Measurements from ENCODE around the gene GRAPL.
"Not testable (repeated sequence)": the region's sequence is repeated elsewhere in the genome, so short reads cannot be mapped to it uniquely, and the experiment has no call there.

GRAPL gene

DNA sequence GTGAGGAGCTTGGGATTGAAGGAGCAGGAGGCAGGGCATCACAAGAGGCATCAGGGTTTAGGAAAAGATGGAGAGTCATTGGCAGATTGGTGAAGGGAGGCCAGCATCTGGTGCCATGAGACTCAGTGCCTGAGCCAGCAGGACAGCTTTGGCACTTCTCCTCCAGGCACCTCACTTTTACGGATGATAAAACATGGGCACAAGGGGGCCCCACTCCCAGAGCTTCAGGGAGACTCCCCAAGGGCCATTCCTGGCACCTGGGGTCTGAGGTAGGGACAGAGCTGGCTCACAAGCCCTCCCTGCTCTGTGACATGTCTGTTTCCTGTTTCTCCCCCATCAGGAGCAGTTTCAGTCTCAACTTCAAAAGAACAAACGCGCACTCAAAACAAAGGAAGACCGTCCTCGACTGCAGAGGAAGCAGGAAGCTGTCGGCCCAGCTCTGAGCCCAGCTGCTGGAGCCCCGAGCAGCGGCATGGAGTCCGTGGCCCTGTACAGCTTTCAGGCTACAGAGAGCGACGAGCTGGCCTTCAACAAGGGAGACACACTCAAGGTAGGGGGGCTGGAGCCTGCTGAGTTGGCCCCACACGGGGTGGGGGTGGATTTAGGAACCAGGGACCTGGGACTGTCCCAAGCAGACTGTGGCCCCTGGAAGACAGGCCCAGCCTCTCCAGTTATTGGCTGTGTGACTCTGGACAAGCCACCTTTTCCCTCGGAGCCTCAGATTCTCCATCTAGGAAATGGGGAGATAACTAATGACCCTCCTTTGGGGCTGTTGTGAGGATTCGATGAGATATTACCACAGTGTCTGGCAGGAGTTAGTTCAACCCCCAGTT, at the start of gene GRAPL:
Gene GRAPL, plus strand, starts transcription at position 442 of the 833 bp plus-strand sequence. Its CDS starts 31 bp downstream, at position 473.
- DNase-seq (ENCODE audit: low read depth) = not testable (repeated sequence)

DNA sequence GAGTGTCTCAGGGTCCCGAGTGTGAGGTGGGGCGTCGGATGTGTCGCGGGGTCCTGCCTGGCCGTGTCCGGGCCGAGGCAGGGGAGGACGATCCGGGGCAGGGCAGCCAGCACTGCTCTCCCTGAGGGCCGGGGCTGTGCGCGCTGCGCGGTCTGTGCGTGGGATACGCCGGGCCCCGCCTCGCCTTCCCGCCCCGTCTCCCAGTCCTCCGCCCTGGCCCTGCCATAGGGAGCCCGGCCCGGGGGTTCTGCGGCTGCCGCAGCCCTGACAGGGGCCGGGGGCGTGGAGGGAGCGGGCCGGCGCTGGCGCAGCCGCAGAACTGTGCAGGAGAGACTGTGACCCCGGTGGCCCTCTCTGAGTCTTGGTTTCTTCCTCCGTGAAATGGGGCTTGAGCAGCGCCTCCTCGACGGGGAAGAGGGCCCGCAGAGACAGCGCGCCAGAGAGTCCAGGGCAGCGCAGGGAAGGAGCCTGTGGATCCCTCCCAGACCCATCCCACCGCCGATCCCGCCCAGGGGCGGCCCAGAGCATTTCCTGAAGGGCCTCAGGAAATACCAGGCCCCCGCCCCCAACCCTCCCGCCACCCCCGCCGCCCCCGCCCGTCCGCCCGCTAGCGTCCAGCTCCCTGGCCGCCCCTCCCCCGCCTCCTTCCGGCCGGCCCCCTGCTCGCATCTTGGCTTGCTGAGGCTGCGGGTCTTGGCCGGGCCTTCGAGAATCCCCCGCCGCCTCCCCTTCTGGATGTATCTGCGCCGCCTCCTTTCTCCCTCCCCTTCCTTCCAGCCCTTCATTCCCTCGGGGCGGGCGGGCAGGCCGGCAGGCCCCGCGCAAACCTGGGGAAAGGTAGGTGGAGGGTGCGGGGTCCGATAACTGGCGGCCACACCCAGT, 38.3 kb upstream of the GRAPL start:
- not testable (repeated sequence) for DNase-seq (ENCODE audit: low read depth)

DNA sequence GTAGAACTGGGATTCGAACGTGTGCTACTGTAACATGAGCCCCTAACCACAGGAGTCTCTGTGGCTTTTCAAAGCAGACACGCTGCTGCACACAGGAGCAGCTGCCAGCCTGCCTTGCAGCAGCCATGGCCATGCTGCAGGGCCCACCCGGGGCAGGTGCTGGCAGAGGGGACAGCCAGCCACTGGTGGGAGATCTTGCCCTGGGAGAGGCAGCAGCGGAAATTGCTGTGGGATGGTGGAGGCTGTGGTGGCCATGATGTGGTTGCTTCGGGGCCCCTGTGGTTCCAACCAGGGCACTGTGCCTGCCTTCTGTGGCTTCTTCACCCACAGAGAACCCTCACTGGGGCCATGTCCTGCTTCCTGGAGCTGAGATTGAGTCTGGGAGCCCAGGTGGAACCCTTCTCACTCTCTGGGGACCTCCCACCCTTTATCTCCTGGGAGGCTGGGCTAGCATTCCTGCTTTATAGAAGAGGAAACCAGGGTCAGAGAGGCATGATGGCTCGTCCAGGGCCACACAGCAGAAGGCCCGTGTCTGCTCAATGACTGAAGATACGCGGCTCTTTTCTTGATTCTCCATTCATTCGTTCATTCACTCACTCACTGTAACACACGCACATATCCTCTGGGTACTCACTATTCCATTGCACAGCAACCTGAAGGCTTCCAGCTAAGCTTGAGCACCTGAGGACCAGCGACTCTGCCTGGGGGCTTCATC, 37.2 kb upstream of the GRAPL start:
- not testable (repeated sequence) for DNase-seq (ENCODE audit: low read depth)

DNA sequence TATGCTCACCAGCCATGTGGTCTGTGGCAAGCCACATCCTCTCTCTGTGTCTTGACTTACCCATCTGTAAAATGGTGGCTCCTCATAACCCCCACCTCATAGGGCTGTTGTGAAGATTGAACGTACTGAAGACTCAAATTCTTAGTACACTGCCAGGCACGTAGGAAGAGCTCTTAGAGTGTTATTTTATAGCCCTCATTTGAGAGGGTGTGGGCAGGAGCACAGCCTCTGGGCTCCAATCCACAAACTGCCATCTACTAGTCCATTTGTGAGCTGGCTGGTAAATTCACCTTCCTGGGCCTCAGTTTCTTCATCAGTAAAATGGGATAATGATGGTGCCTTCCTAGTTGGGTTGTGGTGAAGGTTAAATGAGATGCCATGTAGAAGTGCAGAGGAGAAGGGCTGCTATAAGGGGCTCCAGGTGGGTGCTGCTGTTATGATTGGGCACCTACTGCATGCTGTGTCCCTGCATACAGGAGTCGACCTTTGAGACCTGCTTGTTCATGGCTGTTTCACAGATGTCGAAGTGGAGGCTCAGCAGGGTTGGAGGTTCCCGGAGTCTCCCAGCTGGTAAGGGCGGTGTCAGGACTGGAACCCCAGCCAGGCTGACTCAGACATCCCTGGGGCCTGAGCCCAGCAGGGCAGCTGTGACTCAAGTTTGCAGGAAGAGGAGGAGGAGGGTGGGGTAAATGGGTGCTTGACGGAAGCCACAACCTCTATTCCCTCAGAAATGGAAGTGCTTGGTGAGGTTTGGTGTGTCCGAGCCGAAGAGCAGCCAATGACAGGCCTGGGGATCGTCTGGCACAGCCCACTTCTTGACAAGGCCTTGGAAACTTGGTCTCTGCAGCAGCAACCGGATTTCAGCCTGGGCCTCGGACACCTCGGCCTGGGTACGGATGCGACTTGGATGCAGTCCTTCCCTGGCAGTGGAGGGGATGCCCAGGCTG, 34.4 kb upstream of the GRAPL start:
- peak; percentile 13 for DNase-seq (ENCODE audit: low read depth)

DNA sequence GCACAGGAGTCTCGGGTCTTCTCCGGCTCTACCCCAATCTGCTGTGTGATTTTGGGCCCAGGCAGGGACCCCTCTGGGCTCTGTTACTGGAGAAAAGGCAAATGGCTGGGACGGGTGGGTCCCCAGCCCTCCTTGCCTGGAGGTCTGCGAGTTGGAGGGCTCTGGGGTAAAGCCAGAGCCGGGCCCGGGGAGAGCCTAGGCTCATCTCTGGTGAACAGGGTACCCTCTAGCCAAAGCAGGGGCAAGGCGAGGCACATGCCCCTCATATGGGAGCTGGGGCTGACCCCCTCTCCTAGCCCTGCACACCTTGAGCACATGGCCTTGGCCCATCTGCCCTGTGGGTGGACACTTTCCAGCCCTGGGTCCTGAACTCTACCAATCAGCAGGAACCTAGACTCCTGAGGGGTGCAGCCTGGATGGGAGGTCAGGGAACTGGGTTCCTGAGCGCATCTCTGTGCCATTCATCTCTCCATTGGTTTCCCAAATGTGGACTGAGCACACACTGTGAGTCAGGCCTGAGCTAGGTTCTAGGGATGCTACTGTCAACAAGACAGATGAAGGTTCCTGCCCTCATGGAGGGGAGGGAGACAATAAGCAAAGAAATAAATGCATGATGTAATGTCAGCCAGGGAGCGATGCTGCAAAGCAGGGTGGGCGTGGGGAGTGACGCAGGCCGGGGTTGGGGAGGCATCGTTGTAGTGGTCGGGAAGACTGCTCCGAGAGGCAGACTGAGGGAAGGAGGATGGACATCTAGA, 33.5 kb upstream of the GRAPL start:
- not testable (repeated sequence) for DNase-seq (ENCODE audit: low read depth)

DNA sequence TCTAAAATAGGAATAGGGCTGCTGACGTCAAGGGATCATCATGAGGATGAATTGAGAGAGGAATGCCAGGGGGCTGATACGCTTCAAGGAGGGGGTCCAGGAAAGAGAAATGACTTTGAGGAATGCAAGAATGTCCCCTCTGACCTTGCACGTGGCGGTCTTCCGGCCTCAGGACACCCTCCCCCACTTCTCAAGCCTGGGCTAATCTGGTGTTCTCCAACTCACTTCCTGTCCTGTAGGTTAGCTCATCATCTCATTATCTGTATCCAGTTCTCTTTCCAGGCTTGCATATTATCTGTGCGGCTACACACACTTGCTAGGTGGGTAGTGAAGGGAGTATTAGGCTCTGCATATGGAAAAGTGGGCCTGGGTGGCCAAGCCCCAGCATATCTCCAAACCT, 18.9 kb upstream of the GRAPL start:
- DNase-seq (ENCODE audit: low read depth) = peak; percentile 23

DNA sequence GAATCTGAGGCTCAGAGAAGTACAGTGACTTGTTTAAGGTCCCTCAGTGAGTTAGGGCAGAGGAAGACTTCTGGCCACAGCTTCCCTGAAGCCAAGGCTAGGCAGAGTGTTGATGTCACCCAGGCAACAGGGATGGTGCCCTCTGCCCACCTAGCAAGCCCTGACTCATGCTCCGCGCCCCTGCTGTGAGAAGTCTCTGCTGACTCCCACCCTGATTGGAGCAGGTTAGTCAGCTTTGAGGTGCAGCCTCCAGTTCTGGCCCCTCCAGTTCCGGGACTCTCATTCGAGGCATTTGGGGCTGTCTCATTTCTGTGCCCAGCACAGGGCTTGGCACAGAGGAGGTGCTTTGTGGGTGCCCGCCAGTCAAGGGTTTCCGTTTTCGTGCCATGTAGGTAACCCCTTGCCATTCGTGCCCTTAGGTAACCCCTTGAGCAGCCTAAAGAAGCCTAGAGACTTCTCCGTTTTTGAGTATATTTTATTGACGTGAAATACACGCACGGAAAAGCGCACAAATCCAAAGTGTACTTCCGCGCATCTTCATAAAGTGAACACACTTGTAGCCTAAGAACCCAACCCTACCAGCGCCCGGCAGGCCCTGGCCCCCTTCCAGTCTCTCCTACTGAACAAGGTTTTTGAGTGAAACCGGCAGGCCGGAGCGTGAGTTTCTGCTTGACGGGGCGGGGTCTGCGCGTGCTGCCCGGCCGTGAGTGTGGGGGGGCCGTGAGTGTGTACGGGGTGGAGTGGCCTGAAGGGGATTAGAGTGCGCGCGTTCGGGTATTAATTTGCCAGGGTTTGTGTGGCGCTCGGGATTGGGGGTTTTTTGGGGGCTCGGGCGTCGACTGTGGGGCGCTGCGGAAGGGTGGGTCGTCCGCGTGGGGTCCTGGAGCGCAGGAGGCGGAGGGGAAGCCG, 16.9 kb upstream of the GRAPL start:
- not testable (repeated sequence) for DNase-seq (ENCODE audit: low read depth)

DNA sequence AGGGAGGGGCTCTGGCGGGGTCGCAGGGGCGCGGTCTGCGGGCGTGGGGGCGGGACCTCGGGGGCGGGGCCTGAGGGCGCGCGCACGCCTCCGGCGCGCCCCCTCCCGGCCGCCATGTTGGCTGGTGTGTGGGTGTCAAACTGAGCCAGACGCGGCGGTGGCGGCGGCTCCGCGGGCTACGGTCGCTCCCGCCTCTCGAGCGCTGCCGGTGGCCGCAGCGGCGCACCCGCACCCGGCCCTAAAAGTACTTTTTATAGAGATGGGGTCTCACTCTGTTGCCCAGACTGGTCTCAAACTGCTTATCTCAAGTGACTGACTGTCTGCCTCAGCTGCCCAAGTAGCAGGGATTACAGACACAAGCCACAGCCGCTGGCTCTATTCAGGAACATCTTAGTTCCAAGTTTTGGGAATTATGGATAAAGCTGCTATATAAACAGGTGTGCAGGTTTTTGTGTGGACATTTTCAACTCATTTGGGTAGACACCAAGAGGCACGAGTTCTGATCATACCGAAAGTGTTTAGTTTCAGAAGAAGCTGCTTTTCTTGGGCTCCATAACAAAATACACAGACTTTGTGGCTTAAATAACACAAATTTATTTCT, 16.2 kb upstream of the GRAPL start:
- DNase-seq (ENCODE audit: low read depth) = peak; percentile 20

DNA sequence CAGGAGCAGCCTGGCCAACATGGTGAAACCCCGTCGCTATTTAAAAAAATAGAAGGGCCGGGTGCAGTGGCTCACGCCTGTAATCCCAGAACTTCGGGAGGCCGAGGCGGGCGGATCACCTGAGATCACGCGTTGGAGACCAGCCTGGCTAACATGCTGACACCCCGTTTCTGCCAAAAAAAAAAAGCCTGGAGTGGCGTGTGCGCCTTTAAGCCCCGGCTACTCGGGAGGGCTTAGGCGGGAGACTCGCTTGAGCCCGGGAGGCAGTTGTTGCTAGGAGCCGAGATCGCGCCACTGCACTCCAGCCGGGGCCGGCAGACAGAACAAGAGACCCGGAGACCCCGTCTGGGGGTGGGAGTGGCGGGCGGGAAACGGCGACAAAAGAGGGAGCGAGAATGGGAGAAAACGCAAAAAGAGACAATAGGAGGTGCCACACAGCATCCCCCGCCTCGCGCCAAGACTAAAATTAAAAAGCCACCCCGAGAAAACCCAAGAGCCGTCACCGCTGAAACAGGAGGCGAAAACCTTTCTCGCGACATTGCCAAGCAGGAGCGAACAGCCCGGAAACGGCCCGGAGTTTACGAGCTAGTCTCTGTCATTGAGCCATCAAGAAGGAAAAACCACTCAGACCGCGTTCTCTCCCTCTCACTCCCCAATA, 15.5 kb upstream of the GRAPL start:
- DNase-seq (ENCODE audit: low read depth) = peak; percentile 58

DNA sequence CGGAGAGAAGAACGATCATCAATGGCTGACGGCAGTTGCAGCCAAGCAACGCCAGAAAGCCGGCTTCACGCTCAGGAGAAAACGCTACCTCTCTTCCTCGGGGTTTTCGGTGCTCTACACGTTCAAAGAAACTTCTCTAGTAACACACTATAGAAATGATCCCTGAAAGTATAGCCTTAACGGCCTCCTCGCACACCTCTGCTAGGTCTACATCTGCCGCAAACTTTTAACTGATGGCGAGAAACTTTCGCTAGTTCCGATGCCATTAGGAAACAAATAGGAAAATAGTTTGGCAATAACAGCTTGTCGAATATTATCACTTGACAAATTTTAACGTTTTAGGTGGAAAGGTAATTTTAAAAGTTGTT, 14.9 kb upstream of the GRAPL start:
- DNase-seq (ENCODE audit: low read depth) = peak; percentile 2

DNA sequence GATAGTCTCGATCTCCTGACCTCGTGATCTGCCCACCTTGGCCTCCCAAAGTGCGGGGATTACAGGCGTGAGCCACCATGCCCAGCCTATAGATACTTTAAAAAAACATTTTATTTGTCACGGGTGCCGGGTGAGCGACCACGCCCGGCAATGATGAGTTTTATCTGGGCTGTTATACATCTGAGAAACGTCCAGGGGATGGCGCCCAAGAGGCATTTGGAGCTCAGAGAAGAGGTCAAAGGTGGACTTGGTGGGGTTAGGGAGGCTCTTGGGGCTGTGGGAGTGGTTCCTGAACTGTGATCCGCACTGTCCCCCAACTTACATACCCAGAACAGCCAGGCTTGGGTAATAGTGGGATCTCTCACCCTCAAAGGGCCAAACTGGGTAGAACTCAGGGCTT, 8.7 kb upstream of the GRAPL start:
- DNase-seq (ENCODE audit: low read depth) = not testable (repeated sequence)

DNA sequence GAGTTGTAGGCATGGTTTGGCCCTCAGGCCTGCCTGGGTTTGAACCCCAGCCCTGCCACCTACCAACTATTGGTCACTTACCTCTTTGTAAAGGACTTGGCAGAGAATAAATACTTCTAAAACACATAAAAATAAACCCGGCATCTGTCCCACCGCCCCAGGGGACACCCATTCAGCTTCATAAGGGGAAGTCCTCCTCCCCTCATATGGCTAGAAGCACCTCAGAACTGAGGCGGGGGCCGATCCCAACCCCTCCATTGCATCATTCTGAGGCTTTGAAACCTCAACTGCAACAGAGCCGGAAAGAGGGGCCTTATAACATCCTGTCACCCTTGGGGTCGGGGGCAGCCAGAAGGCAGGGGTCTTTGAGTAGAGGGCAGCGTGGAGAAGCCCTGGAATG, 2.1 kb upstream of the GRAPL start:
- DNase-seq (ENCODE audit: low read depth) = not testable (repeated sequence)

DNA sequence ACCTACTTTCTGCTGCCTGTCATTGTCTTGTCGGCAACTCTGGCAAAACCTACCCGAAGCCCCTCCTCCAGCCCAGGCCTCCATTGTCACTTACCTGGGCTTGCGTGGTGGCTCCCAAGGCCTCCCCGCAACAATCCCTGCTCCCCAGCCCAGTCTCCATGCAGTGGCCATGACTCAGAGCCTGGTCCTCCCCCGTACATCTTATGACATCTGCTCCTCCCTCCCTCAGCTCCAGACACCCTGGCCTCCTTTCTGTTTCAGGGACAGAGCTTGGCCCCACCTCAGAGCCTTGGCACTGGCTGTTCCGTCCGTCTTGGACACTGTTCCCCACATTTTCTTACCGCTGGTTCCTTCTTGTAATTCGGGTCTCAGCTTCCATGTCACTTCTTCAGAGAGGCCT, 2.1 kb downstream of the GRAPL start:
- not testable (repeated sequence) for DNase-seq (ENCODE audit: low read depth)

DNA sequence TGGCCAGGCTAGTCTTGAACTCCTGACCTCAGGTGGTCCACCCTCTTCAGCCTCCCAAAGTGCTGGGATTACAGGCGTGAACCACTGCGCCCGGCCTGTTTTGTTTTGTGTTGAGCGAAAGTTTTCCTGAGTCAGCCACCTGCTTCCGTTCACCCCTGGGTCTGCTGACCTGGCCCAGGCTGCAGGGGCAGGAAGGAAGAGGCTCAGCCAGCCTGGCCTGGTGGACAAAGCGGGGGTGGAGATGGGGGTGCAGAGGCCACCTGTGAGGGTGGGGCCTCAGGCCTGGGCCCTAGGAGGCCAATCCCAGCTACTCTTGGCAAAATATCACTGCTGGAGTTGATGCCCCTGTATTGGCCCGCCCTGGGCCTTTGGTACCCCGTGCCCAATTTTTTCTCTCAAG, 3.7 kb downstream of the GRAPL start:
- DNase-seq (ENCODE audit: low read depth) = not testable (repeated sequence)

DNA sequence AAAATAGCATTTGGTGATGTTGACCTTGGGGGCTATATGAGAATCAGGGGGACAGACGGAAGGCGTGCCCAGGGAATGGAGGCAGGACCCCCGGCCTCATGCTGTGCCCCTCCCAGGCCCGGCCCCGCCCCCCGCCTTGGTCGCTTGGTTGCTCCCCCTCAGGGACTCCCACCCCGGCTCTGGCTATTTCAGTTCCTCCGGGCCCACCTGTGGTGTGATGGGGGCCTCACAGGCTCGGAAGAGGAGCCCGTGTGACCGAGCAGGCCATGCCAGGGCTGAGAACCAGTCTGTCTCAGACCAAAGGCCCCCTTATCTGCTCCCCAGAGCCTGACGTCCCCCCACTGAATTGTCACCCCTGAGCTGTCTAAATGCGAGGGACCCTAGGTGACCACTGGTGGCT, 4.4 kb downstream of the GRAPL start:
- DNase-seq (ENCODE audit: low read depth) = not testable (repeated sequence)

DNA sequence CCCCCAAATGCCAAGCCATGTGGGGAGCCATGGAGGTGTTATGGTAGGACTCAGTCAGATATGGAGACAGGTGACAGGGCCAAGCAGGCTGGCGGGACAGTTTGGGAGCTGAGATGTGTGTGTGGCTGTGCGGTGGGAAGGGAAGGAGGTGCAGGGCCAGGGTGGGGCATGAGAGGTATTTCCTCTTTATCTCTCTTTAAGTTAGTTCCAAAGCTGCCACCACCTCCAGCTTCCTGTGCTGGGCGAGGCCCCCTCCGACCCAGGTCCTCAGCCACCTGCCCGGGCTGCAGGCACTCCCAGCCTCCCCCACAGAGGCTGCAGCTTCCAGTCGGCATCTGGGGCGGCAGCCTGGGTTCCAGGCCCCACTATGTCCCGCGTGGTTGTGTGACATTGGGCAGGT, 6.4 kb downstream of the GRAPL start:
- DNase-seq (ENCODE audit: low read depth) = not testable (repeated sequence)

DNA sequence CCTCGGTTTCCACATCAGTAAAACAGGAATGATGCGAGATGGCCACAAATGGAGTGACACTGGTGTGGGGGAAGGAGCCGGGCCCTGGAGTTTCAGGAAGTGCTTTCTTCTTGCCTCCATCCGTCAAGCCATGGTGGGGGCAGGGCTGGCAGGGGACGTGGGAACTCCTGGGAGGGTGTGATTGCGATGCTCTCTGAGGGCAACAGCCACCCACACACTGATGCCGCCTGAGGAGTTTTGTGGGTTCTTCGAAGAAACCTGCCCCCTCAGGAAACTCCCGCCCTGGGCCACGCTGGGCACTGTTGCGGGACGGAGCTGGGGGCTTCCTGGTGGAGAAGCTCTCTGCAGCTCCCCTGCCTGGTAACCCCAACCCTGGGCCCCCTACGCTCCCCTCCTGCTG, 8.0 kb downstream of the GRAPL start:
- not testable (repeated sequence) for DNase-seq (ENCODE audit: low read depth)

DNA sequence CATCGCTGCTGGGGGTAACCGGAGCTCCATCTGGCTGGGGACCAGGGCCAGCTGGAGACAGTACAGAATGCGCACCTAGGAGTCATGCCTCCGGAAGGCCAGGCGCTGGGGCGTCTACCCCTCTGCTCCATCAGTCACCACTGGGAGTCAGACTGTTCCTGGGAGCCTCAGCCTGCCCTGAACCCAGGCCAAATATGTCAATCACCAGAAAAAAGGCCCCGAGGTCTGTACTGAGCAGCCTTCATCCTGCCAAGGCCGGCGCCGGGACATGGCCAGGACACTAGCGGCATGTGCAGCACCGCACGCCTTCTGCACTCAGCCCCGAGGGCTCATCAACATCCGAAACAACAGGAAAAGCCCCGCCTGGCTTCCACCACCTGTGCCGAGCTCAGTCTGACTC, 8.7 kb downstream of the GRAPL start:
- not testable (repeated sequence) for DNase-seq (ENCODE audit: low read depth)
